ENCODE data around the gene NAT8L. TPM values are rescaled to one million over a fixed set of nuclear protein-coding genes. Genes with fewer than 3 reads are reported as not detected.

NAT8L gene
- total and polyA plus RNA-seq, 2 of the 13 experiments (the other 11 are each of a cell fraction or from before 2014, with no cell fraction given) = 2.2 to 3.3 TPM

DNA sequence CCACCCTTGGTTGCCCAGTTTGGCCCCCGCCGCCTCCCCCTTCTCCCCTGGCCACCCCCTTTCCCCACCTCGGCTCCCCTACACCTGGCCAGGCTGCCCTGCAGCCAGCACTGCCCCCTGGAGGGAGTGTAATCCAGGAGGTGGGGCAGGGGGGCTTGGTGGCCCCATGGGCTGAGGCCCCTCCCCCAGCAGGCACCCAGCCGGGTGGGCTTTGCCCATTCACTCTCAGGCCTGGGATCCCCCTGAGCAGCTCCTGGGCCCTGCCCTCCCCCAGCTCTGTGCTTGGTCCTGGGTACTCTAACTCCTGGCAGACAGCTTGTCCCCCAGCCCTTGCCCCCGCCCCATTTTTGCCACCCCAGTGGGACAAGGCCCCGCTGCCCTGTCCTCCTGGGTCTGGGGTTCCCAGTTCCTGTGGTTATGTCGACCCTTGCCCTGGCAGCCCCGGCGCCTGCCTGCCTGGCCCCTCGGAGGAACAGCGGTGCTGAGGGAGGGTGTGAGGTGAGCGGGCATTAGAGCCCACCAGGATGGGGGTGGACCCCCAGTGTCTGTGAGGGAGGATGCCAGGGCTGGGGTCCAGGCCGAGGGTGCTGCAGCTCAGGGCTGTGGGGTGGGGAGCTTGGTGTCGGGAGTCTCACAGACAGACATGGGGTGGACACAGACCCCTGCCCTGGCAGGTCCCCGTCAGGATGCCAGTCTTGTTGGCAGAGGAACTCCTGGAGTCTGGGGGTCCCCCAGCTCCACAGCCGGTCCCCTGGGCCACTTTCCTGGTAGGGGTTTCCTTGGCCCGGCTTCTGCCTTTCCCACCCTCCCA is 10.2 kb downstream of the NAT8L start (continued):
- TF ChIP-seq CTCF (CRISPR knock-in tag; IDR thresholded peaks at IDR 0.05) (0 out of 2 replicates have a peak, but pooled peaks have one; percentile 20), ZNF646 (CRISPR knock-in tag; IDR thresholded peaks at IDR 0.05) (no peak), ZNF292 (CRISPR knock-in tag; IDR thresholded peaks at IDR 0.05; ENCODE audit: borderline replicate concordance, low read depth) (no peak), DNMT1 (CRISPR knock-in tag; IDR thresholded peaks at IDR 0.05) (no peak)
